CD8-positive, alpha-beta memory T cell (primary cell): ENCODE data around the gene MANBA. TPM values are rescaled to one million over a fixed set of nuclear protein-coding genes. Genes with fewer than 3 reads are reported as not detected.

ENCODE experiments used
- CTCF ChIA-PET: fragments of 350-600 bp; sonication (Branson Sonifier 250); formaldehyde crosslinking; loops from one replicate; lab custom pipeline; 2021; ENCODE audit warnings: antibody characterized with exemption; lab: Charles Lee
- POLR2A ChIA-PET: fragments of 350-600 bp; sonication (Branson Sonifier 250); formaldehyde crosslinking; loops from one replicate; lab custom pipeline; 2021; ENCODE audit warnings: antibody characterized with exemption; lab: Charles Lee
- DNase-seq, 5 donors: peaks; one replicate each; pipeline versions ENCODE4 v3.0.0 to v3.0.0-alpha.2; 2020 to 2022; ENCODE audit warnings: mixed read lengths in 1 of 5
- H3K27ac ChIP-seq: one replicate; pipeline ENCODE4 v1.7.0; 2013; ENCODE audit warnings: low read depth, mild to moderate bottlenecking, low read length, moderate library complexity
- H3K27me3 ChIP-seq: 2 replicates; pipeline ENCODE4 v1.7.0; 2013; ENCODE audit warnings: low read length, mild to moderate bottlenecking; ENCODE audit not compliant: insufficient read depth, poor library complexity, severe bottlenecking
- H3K36me3 ChIP-seq: 2 replicates; pipeline ENCODE4 v1.7.0; 2013; ENCODE audit warnings: mild to moderate bottlenecking, low read length, moderate library complexity; ENCODE audit not compliant: insufficient read depth
- H3K4me1 ChIP-seq: 2 replicates; pipeline ENCODE4 v1.7.0; 2013; ENCODE audit warnings: mild to moderate bottlenecking, low read length, moderate library complexity; ENCODE audit not compliant: insufficient read depth
- H3K4me3 ChIP-seq: 2 replicates; pipeline ENCODE4 v1.7.0; 2013; ENCODE audit warnings: mild to moderate bottlenecking, low read length
- H3K9me3 ChIP-seq: 2 replicates; pipeline ENCODE4 v1.7.0; 2013; ENCODE audit warnings: mild to moderate bottlenecking, low read length
- H3K27ac Mint-ChIP-seq, 8 donors: one replicate each; pipeline ENCODE4 v1.8.0; 2020 to 2021; ENCODE audit warnings: mixed read lengths in 8 of 8, mild to moderate bottlenecking in 6 of 8, inconsistent platforms in 3 of 8, moderate library complexity in 3 of 8
- H3K27me3 Mint-ChIP-seq, 2 donors: one replicate each; pipeline ENCODE4 v1.8.0; 2020 to 2021; ENCODE audit warnings: mixed read lengths in 2 of 2, mild to moderate bottlenecking in 1 of 2, moderate library complexity in 1 of 2
- H3K36me3 Mint-ChIP-seq, 3 donors: one replicate each; pipeline ENCODE4 v1.8.0; 2020 to 2021; ENCODE audit warnings: mixed read lengths in 3 of 3, inconsistent platforms in 1 of 3, mild to moderate bottlenecking in 1 of 3
- H3K4me1 Mint-ChIP-seq, 3 donors: one replicate each; pipeline ENCODE4 v1.8.0; 2020 to 2021; ENCODE audit warnings: mixed read lengths in 3 of 3, inconsistent platforms in 1 of 3, mild to moderate bottlenecking in 1 of 3
- H3K4me3 Mint-ChIP-seq, 7 donors: one replicate each; pipeline ENCODE4 v1.8.0; 2020 to 2021; ENCODE audit warnings: mixed read lengths in 7 of 7, mild to moderate bottlenecking in 6 of 7, moderate library complexity in 4 of 7, inconsistent platforms in 2 of 7
- H3K9me3 Mint-ChIP-seq, 5 donors: one replicate each; pipeline ENCODE4 v1.8.0; 2020 to 2022; ENCODE audit warnings: mixed read lengths in 5 of 5, mild to moderate bottlenecking in 3 of 5, moderate library complexity in 2 of 5, inconsistent platforms in 1 of 5
- polyA plus RNA-seq: library from polyadenylated mRNA; unstranded; fragments of 300-500 nt; fragmentation: Illumina TruSeq; gene quantifications from one replicate; pipeline ENCODE4 v1.2.3, GENCODE V29; 2021
- total RNA-seq, 2 experiments: library from RNA; stranded (reverse); gene quantifications; one replicate each; pipeline ENCODE4 v1.2.3, GENCODE V29; 2021

Gene MANBA
- total and polyA plus RNA-seq, 3 experiments from 2014 or later = 9.1 to 16.5 (median 9.5) TPM

GRCh38 chr4:102792361-102792936 is 31.7 kb upstream of the MANBA start:
- no peak overlapping the region for H3K4me3 Mint-ChIP-seq
- H3K36me3 ChIP-seq = peaks cover 19% of the 10 kb centered on the region
- no peak overlapping the region for H3K4me3 ChIP-seq
- CTCF ChIA-PET = no interaction called here
- H3K4me1 ChIP-seq = no peaks in the 10 kb centered on the region
- H3K27me3 ChIP-seq = no peaks in the 10 kb centered on the region
- peaks cover 17 to 43% (median 36%) of the 10 kb centered on the region in 3 donors for H3K4me1 Mint-ChIP-seq
- no peaks in the 10 kb centered on the region for H3K27me3 Mint-ChIP-seq
- H3K9me3 ChIP-seq = no peaks in the 10 kb centered on the region
- H3K27ac ChIP-seq = no peak overlapping the region
- H3K27ac Mint-ChIP-seq = peak overlapping the region in 6 of 8 donors; percentile 3 to 75 (median 12)
- no peak for DNase-seq
- H3K36me3 Mint-ChIP-seq = peaks cover 31 to 47% (median 36%) of the 10 kb centered on the region in 3 donors
- POLR2A ChIA-PET = no interaction called here
- H3K9me3 Mint-ChIP-seq = peaks cover 0 to 9% (median under 1%) of the 10 kb centered on the region in 5 donors

- peaks cover 30 to 38% (median 31%) of the 10 kb centered on the region in 3 donors for H3K36me3 Mint-ChIP-seq
- Histone ChIP-seq H3K27me3 (no peaks in the 10 kb centered on the region), H3K9me3 (no peaks in the 10 kb centered on the region), H3K36me3 (peaks cover 16% of the 10 kb centered on the region), H3K27ac (no peak overlapping the region), H3K4me1 (no peaks in the 10 kb centered on the region), H3K4me3 (no peak overlapping the region)
- CTCF ChIA-PET = no interaction called here
- no peak overlapping the region for H3K4me3 Mint-ChIP-seq
- DNase-seq = no peak
- no peaks in the 10 kb centered on the region for H3K27me3 Mint-ChIP-seq
- peak overlapping the region in 7 of 8 donors; percentile 11 to 48 (median 35) for H3K27ac Mint-ChIP-seq
- H3K4me1 Mint-ChIP-seq = peaks cover 13 to 39% (median 29%) of the 10 kb centered on the region in 3 donors
- POLR2A ChIA-PET = no interaction called here
- peaks cover 0 to 9% (median 1%) of the 10 kb centered on the region in 5 donors for H3K9me3 Mint-ChIP-seq
Measured at GRCh38 chr4:102791318-102791835, 30.6 kb upstream of the MANBA start.

GRCh38 chr4:102789317-102789717 is 28.5 kb upstream of the MANBA start:
- Histone ChIP-seq H3K36me3 (no peaks in the 10 kb centered on the region), H3K27me3 (no peaks in the 10 kb centered on the region), H3K9me3 (no peaks in the 10 kb centered on the region), H3K4me3 (no peak overlapping the region), H3K4me1 (no peaks in the 10 kb centered on the region), H3K27ac (no peak overlapping the region)
- ChIA-PET POLR2A (interaction anchor here (0.5 kb wide), 1 partner anchor 231 kb away, joined by 3 read pairs; no protein-coding TSS in a partner anchor), CTCF (interaction anchor here (1.2 kb wide), 1 partner anchor 16 kb away, joined by 3 read pairs; no protein-coding TSS in a partner anchor)
- Mint-ChIP-seq H3K4me3 (no peak overlapping the region), H3K27me3 (no peaks in the 10 kb centered on the region), H3K9me3 (peaks cover 0 to 9% (median 1%) of the 10 kb centered on the region in 5 donors), H3K27ac (peak overlapping the region in 3 of 8 donors; percentile 3 to 43 (median 36)), H3K36me3 (peaks cover 14 to 23% (median 19%) of the 10 kb centered on the region in 3 donors), H3K4me1 (peaks cover 8 to 31% (median 22%) of the 10 kb centered on the region in 3 donors)
- DNase-seq = no peak

GRCh38 chr4:102787944-102788343 is 27.2 kb upstream of the MANBA start:
- no peak overlapping the region for H3K4me3 Mint-ChIP-seq
- H3K9me3 ChIP-seq = no peaks in the 10 kb centered on the region
- H3K27me3 Mint-ChIP-seq = no peaks in the 10 kb centered on the region
- no peaks in the 10 kb centered on the region for H3K36me3 ChIP-seq
- DNase-seq = no peak
- no peak overlapping the region for H3K27ac ChIP-seq
- CTCF ChIA-PET = no interaction called here
- POLR2A ChIA-PET = no interaction called here
- H3K27ac Mint-ChIP-seq = no peak overlapping the region
- no peaks in the 10 kb centered on the region for H3K27me3 ChIP-seq
- H3K9me3 Mint-ChIP-seq = peaks cover 0 to 4% (median 1%) of the 10 kb centered on the region in 5 donors
- no peaks in the 10 kb centered on the region for H3K4me1 ChIP-seq
- H3K4me3 ChIP-seq = no peak overlapping the region
- H3K36me3 Mint-ChIP-seq = peaks cover 4 to 14% (median 10%) of the 10 kb centered on the region in 3 donors
- H3K4me1 Mint-ChIP-seq = peaks cover 8 to 29% (median 17%) of the 10 kb centered on the region in 3 donors

GRCh38 chr4:102787096-102787881 is 26.5 kb upstream of the MANBA start:
- H3K4me3 ChIP-seq = no peak overlapping the region
- peaks cover 3 to 10% (median 8%) of the 10 kb centered on the region in 3 donors for H3K36me3 Mint-ChIP-seq
- H3K36me3 ChIP-seq = no peaks in the 10 kb centered on the region
- no peaks in the 10 kb centered on the region for H3K4me1 ChIP-seq
- no peaks in the 10 kb centered on the region for H3K9me3 ChIP-seq
- ChIA-PET POLR2A (no interaction called here), CTCF (no interaction called here)
- no peak for DNase-seq
- H3K9me3 Mint-ChIP-seq = peaks cover 0 to 4% (median 1%) of the 10 kb centered on the region in 5 donors
- no peak overlapping the region for H3K4me3 Mint-ChIP-seq
- peaks cover 8 to 26% (median 16%) of the 10 kb centered on the region in 3 donors for H3K4me1 Mint-ChIP-seq
- no peak overlapping the region for H3K27ac ChIP-seq
- H3K27ac Mint-ChIP-seq = no peak overlapping the region
- H3K27me3 ChIP-seq = no peaks in the 10 kb centered on the region
- H3K27me3 Mint-ChIP-seq = no peaks in the 10 kb centered on the region

GRCh38 chr4:102786279-102786678 is 25.5 kb upstream of the MANBA start:
- H3K27me3 Mint-ChIP-seq = no peaks in the 10 kb centered on the region
- no peaks in the 10 kb centered on the region for H3K9me3 ChIP-seq
- no peaks in the 10 kb centered on the region for H3K27me3 ChIP-seq
- no peak overlapping the region for H3K27ac ChIP-seq
- no peaks in the 10 kb centered on the region for H3K36me3 ChIP-seq
- H3K4me1 ChIP-seq = no peaks in the 10 kb centered on the region
- CTCF ChIA-PET = interaction anchor here (0.7 kb wide), 1 partner anchor 26 kb away, joined by 3 read pairs; no protein-coding TSS in a partner anchor
- no peak overlapping the region for H3K4me3 ChIP-seq
- H3K27ac Mint-ChIP-seq = no peak overlapping the region
- H3K4me3 Mint-ChIP-seq = no peak overlapping the region
- H3K4me1 Mint-ChIP-seq = peaks cover 8 to 22% (median 16%) of the 10 kb centered on the region in 3 donors
- H3K36me3 Mint-ChIP-seq = peaks cover 0 to 2% (median under 1%) of the 10 kb centered on the region in 3 donors
- DNase-seq = no peak
- POLR2A ChIA-PET = no interaction called here
- H3K9me3 Mint-ChIP-seq = peaks cover 0 to 4% (median 1%) of the 10 kb centered on the region in 5 donors

GRCh38 chr4:102783006-102783405 is 22.2 kb upstream of the MANBA start:
- ChIA-PET POLR2A (no interaction called here), CTCF (no interaction called here)
- no peak overlapping the region for H3K4me3 ChIP-seq
- Mint-ChIP-seq H3K27ac (peak overlapping the region in 1 of 8 donors; percentile 50), H3K4me3 (no peak overlapping the region), H3K36me3 (peaks cover 0 to 1% (median 0%) of the 10 kb centered on the region in 3 donors), H3K9me3 (peaks cover 0 to 1% (median 0%) of the 10 kb centered on the region in 5 donors), H3K4me1 (peaks cover 0 to 4% (median 0%) of the 10 kb centered on the region in 3 donors), H3K27me3 (peaks cover 5% of the 10 kb centered on the region in 2 donors)
- DNase-seq = no peak
- H3K4me1 ChIP-seq = no peaks in the 10 kb centered on the region
- no peaks in the 10 kb centered on the region for H3K36me3 ChIP-seq
- H3K27ac ChIP-seq = no peak overlapping the region
- no peaks in the 10 kb centered on the region for H3K9me3 ChIP-seq
- no peaks in the 10 kb centered on the region for H3K27me3 ChIP-seq
